ENCODE measurements around the gene POLE2. TPM values are rescaled to one million over a fixed set of nuclear protein-coding genes. Genes with fewer than 3 reads are reported as not detected.
"Not testable (repeated sequence)": the region's sequence is repeated elsewhere in the genome, so short reads cannot be mapped to it uniquely, and the experiment has no call there.

POLE2 gene
- total RNA-seq, 1 donor from 2014 or later, result 32.7 TPM

GRCh38 chr14:49620182-49621113 is 67.6 kb downstream of the POLE2 start, which contains the start of the genes MGAT2 and RPL36AL:
TSS of gene MGAT2 (plus strand) at chr14:49620799. CDS start at chr14:49621269, 470 bp downstream.
TSS of gene RPL36AL (minus strand) at chr14:49620626. CDS start at chr14:49619104, 1,522 bp downstream.
- intact Hi-C loops (cut with micrococcal nuclease), result loop anchor here (1.0 to 10.0 kb wide), 8 partner anchors 14 to 694 kb away; partner anchors contain the start of genes DMAC2L, KLHDC2, L2HGDH and LRR1

GRCh38 chr14:49619730-49620129 is 68.3 kb downstream of the POLE2 start:
- intact Hi-C loops (cut with micrococcal nuclease), result loop anchor here (1.0 to 10.0 kb wide), 8 partner anchors 15 to 695 kb away; partner anchors contain the start of genes DMAC2L, KLHDC2, L2HGDH and LRR1

- intact Hi-C loops (cut with micrococcal nuclease), result not testable (repeated sequence)
Observed at GRCh38 chr14:49619273-49619672, 68.7 kb downstream of the POLE2 start.

- intact Hi-C loops (cut with micrococcal nuclease), result no loop called here
Observed at GRCh38 chr14:49617852-49618519, 70.0 kb downstream of the POLE2 start.

GRCh38 chr14:49615776-49616175 is 72.2 kb downstream of the POLE2 start:
- intact Hi-C loops (cut with micrococcal nuclease), result no loop called here

GRCh38 chr14:49614196-49614595 is 73.8 kb downstream of the POLE2 start:
- intact Hi-C loops (cut with micrococcal nuclease), result no loop called here

- intact Hi-C loops (cut with micrococcal nuclease), result no loop called here
Observed at GRCh38 chr14:49612671-49613070, 75.3 kb downstream of the POLE2 start.

- intact Hi-C loops (cut with micrococcal nuclease), result no loop called here
Observed at GRCh38 chr14:49612251-49612650, 75.8 kb downstream of the POLE2 start.

GRCh38 chr14:49607583-49607982 is 80.4 kb downstream of the POLE2 start:
- intact Hi-C loops (cut with micrococcal nuclease), result no loop called here

- intact Hi-C loops (cut with micrococcal nuclease), result loop anchor here (1.0 kb wide), 3 partner anchors 12 to 36 kb away; partner anchors contain the start of genes MGAT2, RPL36AL and RPS29
Observed at GRCh38 chr14:49598485-49599300, 89.3 kb downstream of the POLE2 start, which contains the start of gene LRR1. TSS of gene LRR1 (plus strand) at chr14:49598940. CDS start at chr14:49599021, 81 bp downstream.

- intact Hi-C loops (cut with micrococcal nuclease), result loop anchor here (1.0 kb wide), 3 partner anchors 12 to 36 kb away; partner anchors contain the start of genes MGAT2, RPL36AL and RPS29
Observed at GRCh38 chr14:49598189-49598484, 89.9 kb downstream of the POLE2 start.

GRCh38 chr14:49594347-49595091 is 93.5 kb downstream of the POLE2 start:
- intact Hi-C loops (cut with micrococcal nuclease), result loop anchor here (1.0 kb wide), 1 partner anchor 8 kb away; the partner anchor contains the start of gene RPS29

Other genes with a start within 250 kb of the POLE2 start
- gene RPS29, start 101.8 kb downstream of the POLE2 start, total RNA-seq, result 2,033 and 2,075 TPM in 2 replicates
- 48.4 and 48.7 TPM in 2 replicates for gene LRR1, start 89.3 kb downstream of the POLE2 start, total RNA-seq
- gene RPL36AL, start 67.6 kb downstream of the POLE2 start, total RNA-seq, result 222 and 225 TPM in 2 replicates
- gene MGAT2, start 67.4 kb downstream of the POLE2 start, total RNA-seq, result 69.2 and 70.0 TPM in 2 replicates
- gene DNAAF2, start 53.0 kb downstream of the POLE2 start, total RNA-seq, result 6.3 and 6.6 TPM in 2 replicates
- 1.1 and 1.5 TPM in 2 replicates for gene KLHDC1, start 4.9 kb upstream of the POLE2 start, total RNA-seq
- gene KLHDC2, start 79.9 kb upstream of the POLE2 start, total RNA-seq, result 29.6 and 30.6 TPM in 2 replicates
- gene NEMF, start 164.6 kb upstream of the POLE2 start, total RNA-seq, result 72.7 and 73.5 TPM in 2 replicates
- gene ARF6, start 204.9 kb upstream of the POLE2 start, total RNA-seq, result 144 and 145 TPM in 2 replicates

Measured in T-helper 2 cell treated with Interferon-gamma antibody and Interleukin-4, amounts not matched to agents 100 ng/mL and 5 ng/mL, for 36 hours (primary cell).